Neural cell (in vitro differentiated cells): ENCODE data around the gene SVBP.

Source experiments
- CTCF ChIP-seq: fragments of 450-650 bp; IDR thresholded peaks from 2 replicates; pipeline ENCODE4 v1.5.1; 2014; ENCODE audit warnings: antibody characterized with exemption, mild to moderate bottlenecking, moderate library complexity; ENCODE audit not compliant: poor library complexity, severe bottlenecking
- EZH2 ChIP-seq: fragments of 200-600, 300-800 bp; shearing (Covaris generic), sonication (generic); IDR thresholded peaks from 2 replicates; pipeline ENCODE4 v1.6.1; 2014; ENCODE audit warnings: antibody characterized with exemption, low read length, borderline replicate concordance, mild to moderate bottlenecking; ENCODE audit not compliant: insufficient read depth, poor library complexity, severe bottlenecking
- POLR2AphosphoS5 ChIP-seq: IDR thresholded peaks from 2 replicates; pipeline ENCODE4 v1.6.1; 2012
- RAD21 ChIP-seq: fragments of 450-650 bp; conservative IDR thresholded peaks from 2 replicates; pipeline ENCODE4 v1.6.1; 2014; ENCODE audit warnings: antibody characterized with exemption, mild to moderate bottlenecking, moderate library complexity
- REST ChIP-seq: IDR thresholded peaks from 2 replicates; pipeline ENCODE4 v1.6.1; 2012; ENCODE audit warnings: borderline replicate concordance
- TAF1 ChIP-seq: IDR thresholded peaks from 2 replicates; pipeline ENCODE4 v1.6.1; 2012; ENCODE audit warnings: low read depth

GRCh38 chr1:42848823-42849537 is 31.8 kb upstream of the SVBP start:
- TF ChIP-seq CTCF (no peak), RAD21 (no peak), POLR2AphosphoS5 (no peak), REST (no peak), EZH2 (no peak), TAF1 (no peak)
